CD14-positive monocyte (primary cell): ENCODE data around the gene MDFIC. TPM values are rescaled to one million over a fixed set of nuclear protein-coding genes. Genes with fewer than 3 reads are reported as not detected.
A peak's percentile ranks its signal among the peaks of the same experiment; 100 is the strongest.

ENCODE experiments used
- DNase-seq, 3 donors: peaks; one replicate each; pipeline ENCODE4 v3.0.0-alpha.2; 2011 to 2022
- H2AFZ ChIP-seq: 2 replicates; pipeline ENCODE4 v1.6.0; 2012; ENCODE audit warnings: mild to moderate bottlenecking, low read depth, low read length, inconsistent platforms; ENCODE audit not compliant: insufficient read depth, poor library complexity, severe bottlenecking
- H3K27ac ChIP-seq, 2 donors: 1 replicate in 1 of 2; 2 replicates in 1 of 2; pipeline ENCODE4 v1.5.1; 2012 to 2013; ENCODE audit warnings: low read length in 2 of 2, control low read depth in 1 of 2, inconsistent platforms in 1 of 2, low read depth in 1 of 2, mild to moderate bottlenecking in 1 of 2
- H3K27me3 ChIP-seq, 2 donors: one replicate each; pipeline versions ENCODE4 v1.6.0 to v1.6.1; 2011 to 2013; ENCODE audit warnings: low read length in 2 of 2; ENCODE audit not compliant: control insufficient read depth in 2 of 2, insufficient read depth in 2 of 2
- H3K36me3 ChIP-seq, 2 donors: replicated peaks in 1 of 2; 1 replicate in 1 of 2; 2 replicates in 1 of 2; pipeline versions ENCODE4 v1.5.1 to v1.6.1; 2012 to 2013; ENCODE audit warnings: low read length in 2 of 2, control low read depth in 1 of 2, inconsistent platforms in 1 of 2, mild to moderate bottlenecking in 1 of 2; ENCODE audit not compliant: insufficient read depth in 2 of 2, control insufficient read depth in 1 of 2
- H3K4me1 ChIP-seq, 2 donors: 1 replicate in 1 of 2; 2 replicates in 1 of 2; pipeline versions ENCODE4 v1.5.1 to v1.6.1; 2012 to 2013; ENCODE audit warnings: low read length in 2 of 2, control low read depth in 1 of 2, inconsistent platforms in 1 of 2, mild to moderate bottlenecking in 1 of 2, moderate library complexity in 1 of 2; ENCODE audit not compliant: insufficient read depth in 2 of 2, control insufficient read depth in 1 of 2
- H3K4me2 ChIP-seq: replicated peaks from 2 replicates; pipeline ENCODE3; 2012; ENCODE audit warnings: low read length, moderate library complexity, mild to moderate bottlenecking; ENCODE audit not compliant: poor library complexity, severe bottlenecking; ENCODE audit errors: extremely low read depth
- H3K4me3 ChIP-seq, 3 experiments: fragments of 200-600 bp in 1 of 3; sonication (generic) in 1 of 3; replicated peaks in 1 of 3; 1 replicate in 2 of 3; 2 replicates in 1 of 3; pipeline ENCODE4 v1.5.1; 2011 to 2013; ENCODE audit warnings: low read length in 3 of 3, mild to moderate bottlenecking in 3 of 3, control low read depth in 2 of 3, low read depth in 2 of 3, inconsistent platforms in 1 of 3, moderate library complexity in 1 of 3
- H3K79me2 ChIP-seq: 2 replicates; pipeline ENCODE4 v1.6.0; 2012; ENCODE audit warnings: mild to moderate bottlenecking, control low read depth, inconsistent platforms, low read length, moderate library complexity; ENCODE audit not compliant: insufficient read depth
- H3K9ac ChIP-seq: 2 replicates; pipeline ENCODE4 v1.6.0; 2017; ENCODE audit warnings: low read length, mild to moderate bottlenecking; ENCODE audit not compliant: insufficient read depth, poor library complexity, severe bottlenecking
- H3K9me3 ChIP-seq, 2 donors: replicated peaks in 1 of 2; 1 replicate in 1 of 2; 2 replicates in 1 of 2; pipeline versions ENCODE4 v1.5.1 to v1.6.1; 2012 to 2013; ENCODE audit warnings: low read length in 2 of 2, control low read depth in 1 of 2; ENCODE audit not compliant: control insufficient read depth in 1 of 2, insufficient read depth in 1 of 2
- H4K20me1 ChIP-seq: 2 replicates; pipeline ENCODE4 v1.6.0; 2012; ENCODE audit warnings: mild to moderate bottlenecking, low read length, control low read depth, moderate library complexity; ENCODE audit not compliant: insufficient read depth
- H3K27ac Mint-ChIP-seq, 7 donors: one replicate each; pipeline ENCODE4 v1.8.0; 2020; ENCODE audit warnings: mild to moderate bottlenecking in 7 of 7, mixed read lengths in 7 of 7, moderate library complexity in 6 of 7, inconsistent platforms in 2 of 7
- H3K27me3 Mint-ChIP-seq, 3 donors: one replicate each; pipeline ENCODE4 v1.8.0; 2021 to 2022; ENCODE audit warnings: low read depth in 3 of 3, mild to moderate bottlenecking in 3 of 3, mixed read lengths in 3 of 3, moderate library complexity in 3 of 3, inconsistent platforms in 1 of 3
- H3K36me3 Mint-ChIP-seq, 2 donors: one replicate each; pipeline ENCODE4 v1.8.0; 2020; ENCODE audit warnings: mixed read lengths in 2 of 2, inconsistent platforms in 1 of 2, mild to moderate bottlenecking in 1 of 2
- H3K4me1 Mint-ChIP-seq: one replicate; pipeline ENCODE4 v1.8.0; 2020; ENCODE audit warnings: mild to moderate bottlenecking, mixed read lengths
- H3K4me3 Mint-ChIP-seq, 2 donors: one replicate each; pipeline ENCODE4 v1.8.0; 2020; ENCODE audit warnings: mild to moderate bottlenecking in 2 of 2, mixed read lengths in 2 of 2, moderate library complexity in 1 of 2
- H3K9me3 Mint-ChIP-seq, 7 donors: one replicate each; pipeline ENCODE4 v1.8.0; 2020 to 2022; ENCODE audit warnings: mixed read lengths in 7 of 7, mild to moderate bottlenecking in 6 of 7, moderate library complexity in 6 of 7, inconsistent platforms in 2 of 7
- CTCF ChIP-seq: fragments of 200-600 bp; IDR thresholded peaks from one replicate; pipeline ENCODE4 v1.8.0; 2022; ENCODE audit warnings: antibody characterized with exemption, mild to moderate bottlenecking
- WGBS: methylation state at CpG from one replicate; pipeline ENCODE4 v1.1.5; 2013; ENCODE audit warnings: missing lambda C conversion rate; ENCODE audit not compliant: insufficient coverage; 5-methylcytosine and 5-hydroxymethylcytosine counted together
- intact Hi-C, 2 donors: fragments of 100-400 bp; cut with micrococcal nuclease; formaldehyde crosslinking; loops; one replicate each; pipeline versions ENCODE4 v1.15.0 to v1.15.1; 2023
- polyA plus RNA-seq, 3 donors: library from polyadenylated mRNA; depleted of rRNA in 1 of 3; unstranded in 2 of 3; stranded (reverse) in 1 of 3; fragments of 300-500 nt in 2 of 3; fragments of >200 nt in 1 of 3; fragmentation: Illumina TruSeq in 2 of 3; gene quantifications; 1 replicate in 2 of 3; 2 replicates in 1 of 3; pipeline ENCODE4 v1.2.3, GENCODE V29; 2012 to 2021

The MDFIC gene
- polyA plus RNA-seq, 3 donors: 13.0 to 30.0 (median 19.9) TPM

- Mint-ChIP-seq H3K9me3 (peaks cover 0 to 3% (median 1%) of the 10 kb centered on the region in 7 donors), H3K27me3 (peaks cover 0 to 2% (median 0%) of the 10 kb centered on the region in 3 donors), H3K4me1 (peaks cover 17% of the 10 kb centered on the region), H3K36me3 (peaks cover 36 to 55% of the 10 kb centered on the region in 2 donors), H3K4me3 (no peak overlapping the region), H3K27ac (peak overlapping the region in 5 of 7 donors; percentile 21 to 75 (median 63))
- no peak for TF ChIP-seq CTCF
- no peaks in the 10 kb centered on the region for H3K27me3 ChIP-seq
- DNase-seq: no peak
- H3K4me3 ChIP-seq: no peak overlapping the region
- no peak overlapping the region for H3K27ac ChIP-seq
- H3K79me2 ChIP-seq: peaks cover 13% of the 10 kb centered on the region
- peaks cover 7 to 32% of the 10 kb centered on the region in 2 donors for H3K36me3 ChIP-seq
- intact Hi-C loops: no loop called here
- 100% methylated on average over 2 of the region's 6 CpGs for WGBS
- no peaks in the 10 kb centered on the region for H3K4me1 ChIP-seq
- H3K4me2 ChIP-seq: no peak overlapping the region
- no peak overlapping the region for H2AFZ ChIP-seq
- no peaks in the 10 kb centered on the region for H3K9me3 ChIP-seq
- H4K20me1 ChIP-seq: no peaks in the 10 kb centered on the region
- H3K9ac ChIP-seq: no peak overlapping the region
These were observed 75.9 kb downstream of the MDFIC start for GRCh38 chr7:114997487-114998404.

DNA sequence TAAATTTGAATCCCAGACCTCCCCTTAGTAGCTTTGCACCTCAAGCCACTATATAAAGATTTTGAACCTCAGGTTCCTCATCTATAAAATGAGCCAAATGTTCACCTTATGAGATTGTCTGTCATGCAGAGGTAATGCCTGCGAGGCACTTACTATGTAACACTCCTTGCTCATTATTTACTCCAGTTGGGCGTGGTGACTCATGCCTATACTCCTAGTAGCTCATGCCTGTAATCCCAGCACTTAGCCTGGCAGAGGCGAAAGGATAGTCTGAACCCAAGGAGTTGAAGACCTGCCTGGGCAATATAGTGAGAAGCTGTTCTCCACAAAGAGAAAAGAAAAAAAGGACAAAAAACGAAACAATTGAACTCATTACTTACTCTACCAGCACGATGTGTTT, 82.2 kb downstream of the MDFIC start:
- H4K20me1 ChIP-seq: no peaks in the 10 kb centered on the region
- H3K9ac ChIP-seq: no peak overlapping the region
- H3K4me3 ChIP-seq: no peak overlapping the region
- H3K27me3 ChIP-seq: no peaks in the 10 kb centered on the region
- intact Hi-C loops: no loop called here
- DNase-seq: no peak
- no peaks in the 10 kb centered on the region for H3K27me3 Mint-ChIP-seq
- peaks cover 11% of the 10 kb centered on the region for H3K4me1 Mint-ChIP-seq
- H3K36me3 Mint-ChIP-seq: peaks cover 35 to 38% of the 10 kb centered on the region in 2 donors
- H3K4me1 ChIP-seq: peaks cover under 1 to 7% of the 10 kb centered on the region in 2 donors
- peak overlapping the region in 1 of 7 donors; percentile 43 for H3K27ac Mint-ChIP-seq
- no peak overlapping the region for H3K27ac ChIP-seq
- H3K36me3 ChIP-seq: peaks cover 4 to 39% of the 10 kb centered on the region in 2 donors
- H3K4me2 ChIP-seq: no peak overlapping the region
- no peak for TF ChIP-seq CTCF
- no peaks in the 10 kb centered on the region for H3K79me2 ChIP-seq
- no peak overlapping the region for H2AFZ ChIP-seq
- 100% methylated on average over 2 of the region's 5 CpGs for WGBS
- H3K4me3 Mint-ChIP-seq: no peak overlapping the region
- H3K9me3 ChIP-seq: no peaks in the 10 kb centered on the region
- H3K9me3 Mint-ChIP-seq: no peaks in the 10 kb centered on the region
